Loucy (cell line): ENCODE measurements around the gene AUP1.
A peak's percentile ranks its signal among the peaks of the same experiment; 100 is the strongest.

Experiments used
- H2AFZ ChIP-seq: fragments of 200-600 bp; sonication (generic); 2 replicates; pipeline ENCODE4 v1.6.0; 2016; ENCODE audit warnings: antibody characterized with exemption, mild to moderate bottlenecking, low read length, moderate library complexity
- H3F3A ChIP-seq: fragments of 200-600 bp; 2 replicates; pipeline ENCODE4 v1.6.0; 2016; ENCODE audit warnings: antibody characterized with exemption, low read depth, mild to moderate bottlenecking
- H3K27me3 ChIP-seq: fragments of 200-600 bp; sonication (generic); 2 replicates; pipeline ENCODE4 v1.6.1; 2014; ENCODE audit warnings: low read length, mild to moderate bottlenecking; ENCODE audit not compliant: insufficient read depth, poor library complexity, severe bottlenecking
- H3K36me3 ChIP-seq: fragments of 200-600 bp; sonication (generic); 2 replicates; pipeline ENCODE4 v1.6.1; 2016; ENCODE audit warnings: low read length; ENCODE audit not compliant: insufficient read depth
- H3K4me1 ChIP-seq: fragments of 200-600 bp; sonication (generic); 2 replicates; pipeline ENCODE4 v1.5.1; 2014; ENCODE audit warnings: low read length, mild to moderate bottlenecking; ENCODE audit not compliant: insufficient read depth, poor library complexity, severe bottlenecking
- H3K4me2 ChIP-seq: fragments of 200-600 bp; sonication (generic); 2 replicates; pipeline ENCODE4 v1.6.0; 2014; ENCODE audit warnings: antibody characterized with exemption, low read length, low read depth, mild to moderate bottlenecking; ENCODE audit not compliant: poor library complexity, severe bottlenecking
- H3K4me3 ChIP-seq: fragments of 200-600 bp; sonication (generic); 2 replicates; pipeline ENCODE4 v1.5.1; 2014; ENCODE audit warnings: low read length, mild to moderate bottlenecking, mixed read lengths; ENCODE audit not compliant: poor library complexity, severe bottlenecking
- H3K79me2 ChIP-seq: fragments of 200-600 bp; sonication (generic); 2 replicates; pipeline ENCODE4 v1.6.1; 2014; ENCODE audit warnings: low read length; ENCODE audit not compliant: insufficient read depth
- H3K9ac ChIP-seq: fragments of 200-600 bp; sonication (generic); 2 replicates; pipeline ENCODE4 v1.6.0; 2014; ENCODE audit warnings: mild to moderate bottlenecking, low read depth, low read length, moderate library complexity; ENCODE audit not compliant: poor library complexity, severe bottlenecking
- H3K9me2 ChIP-seq: fragments of 200-600 bp; sonication (generic); replicated peaks from 2 replicates; pipeline ENCODE4 v1.6.1; 2016; ENCODE audit warnings: low read depth, low read length, mixed read lengths
- H3K9me3 ChIP-seq: fragments of 200-600 bp; sonication (generic); 2 replicates; pipeline ENCODE4 v1.6.1; 2014; ENCODE audit warnings: mild to moderate bottlenecking, antibody characterized with exemption, low read length, low read depth; ENCODE audit not compliant: insufficient read depth
- H4K20me1 ChIP-seq: fragments of 200-600 bp; sonication (generic); 2 replicates; pipeline ENCODE4 v1.6.0; 2014; ENCODE audit warnings: antibody characterized with exemption, low read length, mild to moderate bottlenecking; ENCODE audit not compliant: insufficient read depth, poor library complexity, severe bottlenecking
- CTCF ChIP-seq: fragments of 200-600 bp; sonication (generic); conservative IDR thresholded peaks from 2 replicates; pipeline ENCODE4 v1.5.1; 2014; ENCODE audit warnings: mild to moderate bottlenecking, antibody characterized with exemption, low read length
- EZH2phosphoT487 ChIP-seq: fragments of 200-600 bp; IDR thresholded peaks from 2 replicates; pipeline ENCODE4 v1.6.1; 2018; ENCODE audit warnings: antibody characterized with exemption, mild to moderate bottlenecking, moderate library complexity, borderline replicate concordance

The AUP1 gene

GRCh38 chr2:74504591-74504990 lies 24.9 kb downstream of the AUP1 start:
- Histone ChIP-seq H3K4me2 (peak overlapping the region; percentile 99), H3K27me3 (no peaks in the 10 kb centered on the region)

GRCh38 chr2:74503506-74504475 lies 25.7 kb downstream of the AUP1 start:
- Histone ChIP-seq H3F3A (no peaks in the 10 kb centered on the region), H3K4me2 (peak overlapping the region; percentile 99), H2AFZ (peak overlapping the region; percentile 83), H3K9me3 (no peaks in the 10 kb centered on the region), H3K27me3 (no peaks in the 10 kb centered on the region), H3K4me1 (peaks cover 27% of the 10 kb centered on the region), H3K9ac (peak overlapping the region; percentile 80), H3K4me3 (peak overlapping the region; percentile 77), H3K9me2 (no peaks in the 10 kb centered on the region), H3K79me2 (peaks cover 23% of the 10 kb centered on the region), H4K20me1 (no peaks in the 10 kb centered on the region), H3K36me3 (no peaks in the 10 kb centered on the region)
- TF ChIP-seq EZH2phosphoT487, result no peak
- TF ChIP-seq CTCF, result no peak

More at GRCh38 chr2:74504591-74504990, 24.9 kb downstream of the AUP1 start:
- no peak for TF ChIP-seq EZH2phosphoT487
- TF ChIP-seq CTCF, result no peak
- no peaks in the 10 kb centered on the region for H3K36me3 ChIP-seq
- no peaks in the 10 kb centered on the region for H3K9me2 ChIP-seq
- peaks cover 23% of the 10 kb centered on the region for H3K79me2 ChIP-seq
- no peaks in the 10 kb centered on the region for H3K9me3 ChIP-seq
- H3K9ac ChIP-seq, result no peak overlapping the region
- H3K4me3 ChIP-seq, result no peak overlapping the region
- H2AFZ ChIP-seq, result no peak overlapping the region
- H3K4me1 ChIP-seq, result peaks cover 27% of the 10 kb centered on the region
- H4K20me1 ChIP-seq, result no peaks in the 10 kb centered on the region
- no peaks in the 10 kb centered on the region for H3F3A ChIP-seq

GRCh38 chr2:74502720-74503505 lies 26.6 kb downstream of the AUP1 start:
- no peaks in the 10 kb centered on the region for H3K36me3 ChIP-seq
- peak overlapping the region; percentile 83 for H2AFZ ChIP-seq
- peaks cover 23% of the 10 kb centered on the region for H3K79me2 ChIP-seq
- H3K9me3 ChIP-seq, result no peaks in the 10 kb centered on the region
- H3K27me3 ChIP-seq, result no peaks in the 10 kb centered on the region
- no peaks in the 10 kb centered on the region for H3F3A ChIP-seq
- H3K4me1 ChIP-seq, result peaks cover 20% of the 10 kb centered on the region
- H3K9ac ChIP-seq, result peak overlapping the region; percentile 80
- H3K9me2 ChIP-seq, result no peaks in the 10 kb centered on the region
- no peaks in the 10 kb centered on the region for H4K20me1 ChIP-seq
- peak overlapping the region; percentile 99 for H3K4me2 ChIP-seq
- TF ChIP-seq CTCF (peak; percentile 53), EZH2phosphoT487 (no peak)
- peak overlapping the region; percentile 77 for H3K4me3 ChIP-seq
